IMR-90 (cell line): ENCODE measurements around the gene DENND1A. TPM values are rescaled to one million over a fixed set of nuclear protein-coding genes. Genes with fewer than 3 reads are reported as not detected.

Source experiments
- ATAC-seq: fragments of 200-7000 bp; cut with Tn5 transposase; 2 replicates; pipeline ENCODE4 v1.9.1; 2020; ENCODE audit warnings: low read depth, mild to moderate bottlenecking, moderate library complexity
- BruUV-seq: library from RNA; stranded (reverse); fragments of 400-500 nt; replicated peaks from 2 replicates; lab custom pipeline; 2021; lab: Mats Ljungman, UMichigan
- CTCF ChIA-PET: fragments of 300-600 bp; formaldehyde crosslinking; extraction: SDS; loops from one replicate; lab custom pipeline; 2021; ENCODE audit warnings: antibody characterized with exemption; lab: Yijun Ruan, JAX
- POLR2A ChIA-PET: fragments of 300-600 bp; sonication (Branson Sonifier 250); formaldehyde crosslinking; loops from one replicate; lab custom pipeline; 2022; ENCODE audit warnings: antibody characterized with exemption; ENCODE audit not compliant: unreplicated experiment; lab: Charles Lee
- DNase-seq: peaks from one replicate; pipeline ENCODE4 v3.0.0; 2013
- H2AFZ ChIP-seq: replicated peaks from 2 replicates; pipeline ENCODE3; 2013; ENCODE audit warnings: low read length, mild to moderate bottlenecking; ENCODE audit not compliant: poor library complexity
- H2AK5ac ChIP-seq: 2 replicates; pipeline ENCODE4 v1.6.1; 2013; ENCODE audit warnings: low read depth, low read length, inconsistent platforms
- H2AK9ac ChIP-seq: replicated peaks from 2 replicates; pipeline ENCODE3; 2013; ENCODE audit warnings: mild to moderate bottlenecking, low read depth, low read length, moderate library complexity; ENCODE audit not compliant: poor library complexity
- H2BK120ac ChIP-seq: 2 replicates; pipeline ENCODE4 v1.6.1; 2013; ENCODE audit warnings: low read depth, low read length, inconsistent platforms
- H2BK15ac ChIP-seq: 3 replicates; pipeline ENCODE4 v1.6.1; 2013; ENCODE audit warnings: low read depth, low read length, inconsistent platforms
- H2BK20ac ChIP-seq: 2 replicates; pipeline ENCODE4 v1.6.1; 2013; ENCODE audit warnings: low read depth, mild to moderate bottlenecking, inconsistent platforms, low read length, moderate library complexity
- H2BK5ac ChIP-seq: 2 replicates; pipeline ENCODE4 v1.6.1; 2013; ENCODE audit warnings: mild to moderate bottlenecking, low read depth, low read length, inconsistent platforms; ENCODE audit not compliant: poor library complexity, severe bottlenecking
- H3K14ac ChIP-seq: replicated peaks from 2 replicates; pipeline ENCODE4 v1.6.1; 2013; ENCODE audit warnings: low read depth, low read length, inconsistent platforms
- H3K18ac ChIP-seq: 2 replicates; pipeline ENCODE4 v1.6.1; 2013; ENCODE audit warnings: low read depth, low read length, control low read depth
- H3K23ac ChIP-seq: 2 replicates; pipeline ENCODE4 v1.6.1; 2013; ENCODE audit warnings: low read depth, low read length, inconsistent platforms
- H3K27ac ChIP-seq: 2 replicates; pipeline ENCODE4 v1.5.1; 2013; ENCODE audit warnings: mild to moderate bottlenecking, control low read depth, low read length; ENCODE audit not compliant: insufficient read depth
- H3K27me3 ChIP-seq: 2 replicates; pipeline ENCODE4 v1.6.1; 2013; ENCODE audit warnings: low read length; ENCODE audit not compliant: control insufficient read depth, insufficient read depth
- H3K36me3 ChIP-seq: 2 replicates; pipeline ENCODE4 v1.6.1; 2013; ENCODE audit warnings: low read length, mixed read lengths; ENCODE audit not compliant: control insufficient read depth, insufficient read depth
- H3K4ac ChIP-seq: 2 replicates; pipeline ENCODE4 v1.6.1; 2013; ENCODE audit warnings: low read depth, low read length, inconsistent platforms
- H3K4me1 ChIP-seq: 2 replicates; pipeline ENCODE4 v1.6.1; 2013; ENCODE audit warnings: low read length, mixed read lengths; ENCODE audit not compliant: control insufficient read depth, insufficient read depth
- H3K4me2 ChIP-seq: 2 replicates; pipeline ENCODE4 v1.6.1; 2013; ENCODE audit warnings: low read depth, mild to moderate bottlenecking, control low read depth, low read length, moderate library complexity
- H3K4me3 ChIP-seq: 2 replicates; pipeline ENCODE4 v1.5.1; 2013; ENCODE audit warnings: low read depth, mild to moderate bottlenecking, control low read depth, low read length, moderate library complexity; ENCODE audit not compliant: insufficient read depth
- H3K56ac ChIP-seq: 2 replicates; pipeline ENCODE4 v1.6.1; 2013; ENCODE audit warnings: low read length, inconsistent platforms; ENCODE audit not compliant: insufficient read depth; ENCODE audit errors: extremely low read depth
- H3K79me1 ChIP-seq, 2 experiments: 2 replicates each; pipeline ENCODE4 v1.6.1; 2013; ENCODE audit warnings: low read length in 2 of 2, inconsistent platforms in 1 of 2, low read depth in 1 of 2
- H3K9ac ChIP-seq: 2 replicates; pipeline ENCODE4 v1.6.1; 2013; ENCODE audit warnings: low read depth, low read length, control low read depth
- H3K9me1 ChIP-seq: 2 replicates; pipeline ENCODE4 v1.6.1; 2013; ENCODE audit warnings: low read length, inconsistent platforms; ENCODE audit not compliant: insufficient read depth
- H3K9me3 ChIP-seq: 2 replicates; pipeline ENCODE4 v1.6.1; 2013; ENCODE audit warnings: low read length; ENCODE audit not compliant: control insufficient read depth, insufficient read depth
- H4K20me1 ChIP-seq: 2 replicates; pipeline ENCODE4 v1.6.1; 2013; ENCODE audit warnings: low read length, inconsistent platforms; ENCODE audit not compliant: insufficient read depth
- H4K5ac ChIP-seq: 2 replicates; pipeline ENCODE4 v1.6.1; 2013; ENCODE audit warnings: mild to moderate bottlenecking, low read depth, low read length, control low read depth
- H4K8ac ChIP-seq, 2 experiments: 2 replicates each; pipeline ENCODE4 v1.6.1; 2013; ENCODE audit warnings: low read depth in 2 of 2, low read length in 2 of 2, control low read depth in 1 of 2, inconsistent platforms in 1 of 2
- H4K91ac ChIP-seq: 2 replicates; pipeline ENCODE4 v1.6.1; 2013; ENCODE audit warnings: low read depth, low read length, inconsistent platforms; ENCODE audit not compliant: insufficient read depth
- BHLHE40 ChIP-seq: fragments of 150-350 bp; IDR thresholded peaks from 2 replicates; pipeline ENCODE4 v1.6.1; 2016; ENCODE audit warnings: mild to moderate bottlenecking, low read depth, low read length
- CEBPB ChIP-seq: IDR thresholded peaks from 2 replicates; pipeline ENCODE4 v1.6.1; 2012; ENCODE audit warnings: low read depth, low read length, improper control_type of control experiment
- ELK1 ChIP-seq: fragments of 150-350 bp; IDR thresholded peaks from 2 replicates; pipeline ENCODE4 v1.6.1; 2016; ENCODE audit warnings: low read depth, mild to moderate bottlenecking, low read length, moderate library complexity, borderline replicate concordance
- FOS ChIP-seq: fragments of 150-350 bp; IDR thresholded peaks from 2 replicates; pipeline ENCODE4 v1.6.1; 2016; ENCODE audit warnings: low read depth, low read length
- RFX5 ChIP-seq: IDR thresholded peaks from 2 replicates; pipeline ENCODE4 v1.8.0; 2012; ENCODE audit warnings: low read depth, mild to moderate bottlenecking, low read length, moderate library complexity
- WGBS, 2 experiments: methylation state at CpG; one replicate each; pipeline versions ENCODE4 v1.1.5 to v1.1.7; 2013; ENCODE audit warnings: missing lambda C conversion rate in 2 of 2; ENCODE audit not compliant: insufficient read length in 1 of 2; ENCODE audit errors: extremely low coverage in 2 of 2; 5-methylcytosine and 5-hydroxymethylcytosine counted together
- dilution Hi-C: fragments of 300-500 bp; cut with HindIII; formaldehyde crosslinking; loops from one replicate; pipeline ENCODE4 v1.14.3; 2018; ENCODE audit warnings: low sequenced_read_pairs; ENCODE audit not compliant: unreplicated experiment
- in situ Hi-C: fragments of 300-500 bp; cut with MboI; formaldehyde crosslinking; loops from 3 replicates; pipeline ENCODE4 v1.14.3; 2019; ENCODE audit warnings: low sequenced_read_pairs, inconsistent platforms, mixed read lengths
- intact Hi-C: fragments of 100-400 bp; cut with micrococcal nuclease; formaldehyde crosslinking; loops from 2 replicates; pipeline ENCODE4 v1.10.0; 2022
- polyA plus RNA-seq, 3 experiments: library from polyadenylated mRNA; depleted of rRNA; stranded (reverse); fragments of >200 nt; gene quantifications; 2 replicates each; pipeline ENCODE4 v1.2.3, GENCODE V29; 2012; ENCODE audit warnings: low replicate concordance in 1 of 3
- total RNA-seq: library from RNA; depleted of rRNA; stranded (reverse); fragments of >200 nt; gene quantifications from 2 replicates; pipeline ENCODE4 v1.2.3, GENCODE V29; 2012

Gene DENND1A
- total and polyA plus RNA-seq, 2 of the 4 experiments (the other 2 are of a cell fraction) = 21.4 to 27.6 TPM

- Histone ChIP-seq H4K91ac (no peak overlapping the region), H3K27ac (no peak overlapping the region), H3K9me1 (no peaks in the 10 kb centered on the region; the same call in 1 of the 2 replicates), H4K20me1 (no peaks in the 10 kb centered on the region), H2BK5ac (no peak overlapping the region), H4K5ac (no peak overlapping the region), H3K4me2 (no peak overlapping the region), H3K14ac (no peak overlapping the region), H2AK9ac (peak overlapping the region; percentile 37), H3K27me3 (no peaks in the 10 kb centered on the region), H3K56ac (no peak overlapping the region), H3K23ac (no peak overlapping the region), H4K8ac (no peak overlapping the region), H2BK15ac (no peak overlapping the region), H2BK120ac (no peak overlapping the region), H3K18ac (no peak overlapping the region), H3K9ac (no peak overlapping the region), H3K4me3 (no peak overlapping the region), H3K4me1 (no peaks in the 10 kb centered on the region), H3K79me1 (no peaks in the 10 kb centered on the region), H3K36me3 (peaks cover 2% of the 10 kb centered on the region), H2BK20ac (no peak overlapping the region), H3K4ac (no peak overlapping the region), H2AK5ac (no peak overlapping the region), H2AFZ (no peak overlapping the region), H3K9me3 (no peaks in the 10 kb centered on the region)
- TF ChIP-seq CEBPB (no peak), FOS (no peak), ELK1 (no peak), RFX5 (no peak), BHLHE40 (no peak)
- POLR2A ChIA-PET = no interaction called here
- WGBS, 2 experiments = 90% methylated on average over 5 of the region's 14 CpGs; no CpG with 5 or more reads in 1 of the 2 experiments
- in situ Hi-C loops (no loop called here), intact Hi-C loops (no loop called here), dilution Hi-C loops (no loop called here)
- ATAC-seq = no peak
- no peak for DNase-seq
- BruUV-seq = no TSS peak
- CTCF ChIA-PET = no interaction called here
These were observed 476.8 kb downstream of the DENND1A start for GRCh38 chr9:123453076-123453667.
